ENCODE data around the gene SLC13A4. TPM values are rescaled to one million over a fixed set of nuclear protein-coding genes. Genes with fewer than 3 reads are reported as not detected.

Gene SLC13A4
- total and polyA plus RNA-seq, 2 experiments from 2014 or later: 0.13 to 0.93 TPM

- Histone ChIP-seq H4K20me1 (ENCODE audit: insufficient read depth, poor library complexity, severe bottlenecking) (no peaks in the 10 kb centered on the region), H3K36me3 (replicated peaks; ENCODE audit: insufficient read depth, low read depth) (no peaks in the 10 kb centered on the region), H2AFZ (no peak overlapping the region), H3K27ac (no peak overlapping the region), H3K79me2 (no peaks in the 10 kb centered on the region), H3K27me3 (no peaks in the 10 kb centered on the region), H3K9me2 (replicated peaks; ENCODE audit: insufficient read depth) (no peaks in the 10 kb centered on the region), H3K9me3 (ENCODE audit: low read depth) (no peaks in the 10 kb centered on the region), H3K4me2 (peak overlapping the region; percentile 28), H3K4me3 (no peak overlapping the region), H3K4me1 (ENCODE audit: insufficient read depth) (no peaks in the 10 kb centered on the region)
- WGBS (ENCODE audit: low lambda C conversion rate, missing lambda C conversion rate): 93% methylated on average over 7 of the region's 7 CpGs
- DNase-seq (ENCODE audit: low spot score): no peak
- no peak for TF ChIP-seq EZH2 (IDR thresholded peaks at IDR 0.05; ENCODE audit: borderline replicate concordance)
- TF ChIP-seq, protein P1, sequence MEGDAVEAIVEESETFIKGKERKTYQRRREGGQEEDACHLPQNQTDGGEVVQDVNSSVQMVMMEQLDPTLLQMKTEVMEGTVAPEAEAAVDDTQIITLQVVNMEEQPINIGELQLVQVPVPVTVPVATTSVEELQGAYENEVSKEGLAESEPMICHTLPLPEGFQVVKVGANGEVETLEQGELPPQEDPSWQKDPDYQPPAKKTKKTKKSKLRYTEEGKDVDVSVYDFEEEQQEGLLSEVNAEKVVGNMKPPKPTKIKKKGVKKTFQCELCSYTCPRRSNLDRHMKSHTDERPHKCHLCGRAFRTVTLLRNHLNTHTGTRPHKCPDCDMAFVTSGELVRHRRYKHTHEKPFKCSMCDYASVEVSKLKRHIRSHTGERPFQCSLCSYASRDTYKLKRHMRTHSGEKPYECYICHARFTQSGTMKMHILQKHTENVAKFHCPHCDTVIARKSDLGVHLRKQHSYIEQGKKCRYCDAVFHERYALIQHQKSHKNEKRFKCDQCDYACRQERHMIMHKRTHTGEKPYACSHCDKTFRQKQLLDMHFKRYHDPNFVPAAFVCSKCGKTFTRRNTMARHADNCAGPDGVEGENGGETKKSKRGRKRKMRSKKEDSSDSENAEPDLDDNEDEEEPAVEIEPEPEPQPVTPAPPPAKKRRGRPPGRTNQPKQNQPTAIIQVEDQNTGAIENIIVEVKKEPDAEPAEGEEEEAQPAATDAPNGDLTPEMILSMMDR (IDR thresholded peaks at IDR 0.05; ENCODE audit: poor library complexity): no peak
- TF ChIP-seq EZH2phosphoT487 (IDR thresholded peaks at IDR 0.05; ENCODE audit: low read depth, severe bottlenecking, unreplicated experiment): no peak
These were observed 93.7 kb downstream of the SLC13A4 start for GRCh38 chr7:135634191-135634878.

Small RNA genes within 50 kb of the gene (small RNA-seq; reads per million reads assigned to genes)
- not detected for gene RNU6-1154P

Other genes with a start within 250 kb of the SLC13A4 start
- 12.9 and 20.2 TPM in 2 replicates for gene CNOT4, start 218.1 kb downstream of the SLC13A4 start, total RNA-seq
- 10.9 and 11.8 TPM in 2 replicates for gene CNOT4, start 218.1 kb downstream of the SLC13A4 start, polyA plus RNA-seq
- gene NUP205, start 170.3 kb downstream of the SLC13A4 start, total RNA-seq: 43.4 and 44.6 TPM in 2 replicates
- gene NUP205, start 170.3 kb downstream of the SLC13A4 start, polyA plus RNA-seq: 15.2 and 15.3 TPM in 2 replicates
- 28.1 and 29.1 TPM in 2 replicates for gene STMP1, start 65.7 kb downstream of the SLC13A4 start, total RNA-seq
- 73.6 and 74.8 TPM in 2 replicates for gene STMP1, start 65.7 kb downstream of the SLC13A4 start, polyA plus RNA-seq
- not detected in 2 replicates for gene FAM180A, start 20.6 kb upstream of the SLC13A4 start, total RNA-seq
- not detected in 2 replicates for gene FAM180A, start 20.6 kb upstream of the SLC13A4 start, polyA plus RNA-seq
- gene MTPN, start 249.2 kb upstream of the SLC13A4 start, total RNA-seq: 108 and 131 TPM in 2 replicates
- 32.8 and 33.5 TPM in 2 replicates for gene MTPN, start 249.2 kb upstream of the SLC13A4 start, polyA plus RNA-seq